Kidney (tissue), 14 donors: ENCODE data around the gene BTF3. TPM values are rescaled to one million over a fixed set of nuclear protein-coding genes. Genes with fewer than 3 reads are reported as not detected.
A peak's percentile ranks its signal among the peaks of the same experiment; 100 is the strongest.

Source experiments
- DNase-seq, 5 donors: peaks; one replicate each; pipeline ENCODE4 v3.0.0-alpha.2; 2013 to 2020
- FAIRE-seq: peaks from 2 replicates; lab custom pipeline; 2012; peaks lifted over from hg19 to GRCh38; lab: Jason Lieb, UNC
- H3K27ac ChIP-seq, 2 donors: one replicate each; pipeline ENCODE4 v1.7.0; 2013; ENCODE audit warnings: low read depth in 2 of 2, low read length in 2 of 2, inconsistent platforms in 1 of 2
- H3K27me3 ChIP-seq: one replicate; pipeline ENCODE4 v1.7.1; 2013; ENCODE audit warnings: low read length, inconsistent platforms; ENCODE audit not compliant: control insufficient read depth, insufficient read depth
- H3K36me3 ChIP-seq, 3 donors: one replicate each; pipeline versions ENCODE4 v1.7.0 to v1.7.1; 2013; ENCODE audit warnings: low read length in 3 of 3, control low read depth in 1 of 3, inconsistent platforms in 1 of 3; ENCODE audit not compliant: insufficient read depth in 3 of 3, control insufficient read depth in 2 of 3
- H3K4me1 ChIP-seq, 3 donors: one replicate each; pipeline versions ENCODE4 v1.7.0 to v1.7.1; 2013; ENCODE audit warnings: low read length in 3 of 3, inconsistent platforms in 1 of 3, low read depth in 1 of 3; ENCODE audit not compliant: control insufficient read depth in 2 of 3, insufficient read depth in 2 of 3
- H3K4me3 ChIP-seq, 3 donors: one replicate each; pipeline versions ENCODE4 v1.7.0 to v1.8.1; 2013; ENCODE audit warnings: low read length in 3 of 3, control low read depth in 1 of 3, inconsistent platforms in 1 of 3
- H3K9ac ChIP-seq, 3 donors: one replicate each; pipeline versions ENCODE4 v1.7.0 to v1.7.1; 2013; ENCODE audit warnings: low read length in 3 of 3, control low read depth in 1 of 3, inconsistent platforms in 1 of 3
- H3K9me3 ChIP-seq, 3 donors: one replicate each; pipeline versions ENCODE4 v1.7.0 to v1.7.1; 2013; ENCODE audit warnings: low read length in 3 of 3, control low read depth in 1 of 3, inconsistent platforms in 1 of 3; ENCODE audit not compliant: control insufficient read depth in 2 of 3, insufficient read depth in 1 of 3
- intact Hi-C: fragments of 100-400 bp; cut with DNase I; formaldehyde crosslinking; loops from one replicate; pipeline ENCODE4 v1.11.1; 2022
- polyA plus RNA-seq: library from polyadenylated mRNA; stranded (reverse); fragments of 350-450 nt; fragmentation: Illumina TruSeq; extraction: RNeasy Lipid Tissue Mini Kit (QIAGEN cat#74804); gene quantifications from one replicate; pipeline ENCODE4 v1.2.3, GENCODE V29; 2014; ENCODE audit warnings: low read depth, low replicate concordance; ENCODE audit not compliant: insufficient read depth
- total RNA-seq: library from RNA; stranded (reverse); fragmentation: NEBNext Ultra II Directional; extraction: Animal tissue kit (Norgen Biotek cat#: 25700); gene quantifications from one replicate; pipeline ENCODE4 v1.2.1, GENCODE V29; 2021
- TF ChIP-seq, protein P1 (sequence below): IDR thresholded peaks from 3 replicates; pipeline ENCODE4 v1.5.1; 2012; ENCODE audit warnings: mild to moderate bottlenecking, moderate library complexity, borderline replicate concordance; ENCODE audit not compliant: insufficient read depth; ENCODE audit errors: extremely low read depth
- donor health status: control.
- donor health status: control.
- donor health status: control.
- donor health status: control.
- donor health status: control.
- donor health status: DM: yes; HTN: yes; CAD: no.
- donor health status: Normal renal cell carcinoma (clear cell type).

The BTF3 gene
- total and polyA plus RNA-seq, 2 donors from 2014 or later: 446 to 526 TPM

DNA sequence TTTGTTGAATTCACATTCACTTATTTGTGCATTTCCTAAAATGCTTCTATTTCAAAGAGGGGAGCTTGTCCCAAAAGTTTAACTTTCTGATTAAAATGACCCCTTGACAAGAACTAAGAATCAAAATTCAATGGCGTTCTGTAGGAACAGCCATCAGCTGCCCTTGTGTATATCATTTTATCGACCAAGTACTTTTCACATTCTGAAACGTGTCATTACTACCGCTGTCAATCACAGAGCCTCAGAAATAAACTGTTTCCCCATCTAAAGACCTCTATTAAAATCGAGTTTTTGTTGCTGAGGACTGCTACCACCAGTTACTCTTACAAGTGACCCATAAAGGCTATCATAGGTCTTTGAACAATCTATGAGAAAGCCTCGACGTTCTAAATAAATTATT is 48.1 kb upstream of the BTF3 start:
- Histone ChIP-seq H3K36me3 (no peaks in the 10 kb centered on the region), H3K9ac (no peak overlapping the region), H3K27me3 (peaks cover 39% of the 10 kb centered on the region), H3K27ac (no peak overlapping the region), H3K9me3 (peaks cover 0 to 2% (median 0%) of the 10 kb centered on the region in 3 donors), H3K4me1 (peaks cover 0 to 4% (median 2%) of the 10 kb centered on the region in 3 donors), H3K4me3 (no peak overlapping the region)
- intact Hi-C loops: loop anchor here (10.0 kb wide), 1 partner anchor 145 kb away; no protein-coding TSS in a partner anchor
- DNase-seq (no peak), FAIRE-seq (no peak)
- TF ChIP-seq, protein P1, sequence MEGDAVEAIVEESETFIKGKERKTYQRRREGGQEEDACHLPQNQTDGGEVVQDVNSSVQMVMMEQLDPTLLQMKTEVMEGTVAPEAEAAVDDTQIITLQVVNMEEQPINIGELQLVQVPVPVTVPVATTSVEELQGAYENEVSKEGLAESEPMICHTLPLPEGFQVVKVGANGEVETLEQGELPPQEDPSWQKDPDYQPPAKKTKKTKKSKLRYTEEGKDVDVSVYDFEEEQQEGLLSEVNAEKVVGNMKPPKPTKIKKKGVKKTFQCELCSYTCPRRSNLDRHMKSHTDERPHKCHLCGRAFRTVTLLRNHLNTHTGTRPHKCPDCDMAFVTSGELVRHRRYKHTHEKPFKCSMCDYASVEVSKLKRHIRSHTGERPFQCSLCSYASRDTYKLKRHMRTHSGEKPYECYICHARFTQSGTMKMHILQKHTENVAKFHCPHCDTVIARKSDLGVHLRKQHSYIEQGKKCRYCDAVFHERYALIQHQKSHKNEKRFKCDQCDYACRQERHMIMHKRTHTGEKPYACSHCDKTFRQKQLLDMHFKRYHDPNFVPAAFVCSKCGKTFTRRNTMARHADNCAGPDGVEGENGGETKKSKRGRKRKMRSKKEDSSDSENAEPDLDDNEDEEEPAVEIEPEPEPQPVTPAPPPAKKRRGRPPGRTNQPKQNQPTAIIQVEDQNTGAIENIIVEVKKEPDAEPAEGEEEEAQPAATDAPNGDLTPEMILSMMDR: no peak

DNA sequence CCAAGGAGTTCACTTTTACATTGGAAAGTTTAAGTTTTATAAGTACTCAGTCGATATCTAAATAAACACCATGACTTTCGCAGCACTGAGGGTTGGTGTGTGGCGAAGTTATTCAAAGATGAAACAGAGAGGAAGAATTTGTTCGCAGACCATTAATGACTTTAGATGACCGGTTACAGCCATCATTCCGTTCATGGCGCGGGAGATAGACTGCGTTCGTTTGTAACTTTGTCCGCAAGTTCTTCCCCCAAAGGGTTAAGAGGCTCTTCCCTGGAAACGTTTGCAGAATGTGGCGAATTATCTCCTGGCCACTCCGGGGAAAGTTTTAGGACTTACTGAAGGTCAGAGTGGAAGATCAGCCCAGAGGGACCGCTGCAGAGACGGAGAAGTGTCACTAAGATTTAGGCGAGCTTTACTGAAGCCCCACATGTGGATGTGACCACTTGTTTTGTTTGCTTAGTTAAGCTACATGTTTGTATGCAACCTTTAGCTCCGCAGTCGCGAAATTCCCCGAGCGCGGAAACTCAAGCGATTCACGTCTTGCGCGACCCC is 47.5 kb upstream of the BTF3 start:
- Histone ChIP-seq H3K27ac (no peak overlapping the region), H3K27me3 (peaks cover 35% of the 10 kb centered on the region)

DNA sequence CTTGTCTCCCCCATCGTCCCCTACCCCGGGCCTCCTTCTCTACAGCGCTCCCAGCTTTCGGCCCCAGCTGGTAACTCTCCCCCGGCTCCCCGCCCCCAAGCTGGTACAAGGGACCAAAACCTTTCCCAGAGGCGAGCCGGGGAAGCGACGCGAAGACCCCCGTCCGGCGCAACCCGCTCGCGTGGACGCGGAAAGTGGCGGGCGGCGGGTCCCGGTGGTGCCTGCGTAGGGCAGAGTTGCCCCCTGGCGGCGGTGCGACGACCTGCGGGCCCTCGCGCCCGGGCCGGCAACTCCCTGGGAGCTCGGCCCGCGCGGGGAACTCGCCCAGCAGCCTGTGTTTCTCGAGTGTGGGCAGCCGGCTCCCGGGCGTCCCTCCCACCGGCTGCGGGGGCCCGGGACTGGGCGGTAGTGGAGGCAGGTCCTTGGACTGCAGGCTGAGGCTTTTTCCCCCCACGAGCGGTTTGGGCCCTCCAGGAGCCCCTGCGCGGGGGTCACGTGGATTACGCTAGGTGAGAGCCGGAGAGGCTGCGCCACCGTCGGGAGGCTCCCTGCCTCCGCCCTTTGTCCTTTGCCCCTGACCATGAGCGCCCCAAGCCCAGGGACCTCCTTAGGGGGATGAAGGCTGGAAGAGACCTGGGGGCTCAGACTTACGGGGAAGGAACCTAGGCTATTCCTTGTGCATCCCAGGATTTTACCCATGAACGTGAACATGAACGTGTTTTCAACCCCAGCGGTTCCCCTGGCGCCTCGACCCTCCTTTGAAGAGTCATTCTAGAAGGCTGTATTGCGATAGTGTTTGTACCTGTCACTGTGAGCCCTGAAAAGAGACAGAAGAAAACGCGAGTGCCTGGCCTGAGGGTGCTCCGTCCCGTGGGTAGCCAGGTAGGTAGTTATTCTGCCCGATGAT is 46.8 kb upstream of the BTF3 start:
- Histone ChIP-seq H3K4me3 (peak overlapping the region in 2 of 3 donors; percentile 22 to 42), H3K27ac (no peak overlapping the region), H3K27me3 (peaks cover 33% of the 10 kb centered on the region), H3K4me1 (peaks cover 0 to 4% (median 2%) of the 10 kb centered on the region in 3 donors), H3K9ac (no peak overlapping the region), H3K36me3 (no peaks in the 10 kb centered on the region), H3K9me3 (peaks cover 0 to 2% (median 0%) of the 10 kb centered on the region in 3 donors)
- TF ChIP-seq, protein P1: peak; percentile 70
- intact Hi-C loops: loop anchor here (10.0 kb wide), 1 partner anchor 147 kb away; no protein-coding TSS in a partner anchor
- DNase-seq (peak; percentile 82 to 91 (median 87)), FAIRE-seq (no peak)

More for the DNA sequence above, 47.5 kb upstream of the BTF3 start:
- Histone ChIP-seq H3K4me3 (peak overlapping the region in 2 of 3 donors; percentile 22 to 42), H3K4me1 (peaks cover 0 to 4% (median 2%) of the 10 kb centered on the region in 3 donors), H3K36me3 (no peaks in the 10 kb centered on the region), H3K9me3 (peaks cover 0 to 2% (median 0%) of the 10 kb centered on the region in 3 donors), H3K9ac (no peak overlapping the region)
- intact Hi-C loops: loop anchor here (10.0 kb wide), 1 partner anchor 146 kb away; no protein-coding TSS in a partner anchor
- TF ChIP-seq, protein P1: no peak
- FAIRE-seq (no peak), DNase-seq (peak in 3 of 5 donors; percentile 58 to 80 (median 63))
